Measurements from ENCODE around the gene ATPAF2. TPM values are rescaled to one million over a fixed set of nuclear protein-coding genes. Genes with fewer than 3 reads are reported as not detected.

The ATPAF2 gene
- total RNA-seq, result 49.5 TPM

DNA sequence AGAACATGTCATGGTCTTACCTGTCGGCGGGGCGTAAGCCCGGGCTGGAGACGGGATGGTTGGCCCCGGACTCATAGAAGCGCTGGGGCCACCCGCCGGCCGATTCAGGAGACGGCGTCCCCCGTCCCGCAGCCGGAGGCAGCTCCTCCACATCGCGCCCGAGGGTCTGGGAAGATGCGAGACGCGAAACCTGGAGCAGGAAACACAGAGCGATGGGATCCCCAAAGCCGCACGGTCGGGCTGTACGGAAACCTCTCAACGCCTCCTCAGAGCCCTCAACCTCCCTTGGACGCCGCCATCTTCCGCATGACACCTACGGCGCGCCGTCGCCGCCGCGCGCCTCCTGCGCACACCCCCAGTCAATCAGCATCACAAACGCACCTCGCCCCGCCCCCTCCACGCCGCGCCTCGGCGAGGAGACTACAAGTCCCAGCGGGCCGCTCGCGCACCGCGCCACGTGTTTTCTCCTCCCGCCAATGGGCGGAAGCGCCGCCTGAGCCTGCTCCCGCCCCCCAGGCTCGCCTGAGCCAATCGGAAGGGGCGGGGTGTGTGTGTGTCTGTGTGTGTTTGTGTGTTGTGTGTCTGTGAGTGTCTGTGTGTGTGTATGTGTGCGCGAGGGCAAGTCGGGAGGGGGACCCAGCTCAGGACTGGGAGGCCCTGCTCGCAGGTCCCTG, at the start of gene ATPAF2, which contains the start of gene GID4:
Gene ATPAF2 (minus strand): TSS at position 308 of the 674 bp plus-strand sequence. CDS start 155 bp downstream, at position 153.
Gene GID4 (plus strand): TSS at position 548 of the 674 bp plus-strand sequence. CDS start 57 bp downstream, at position 605.

DNA sequence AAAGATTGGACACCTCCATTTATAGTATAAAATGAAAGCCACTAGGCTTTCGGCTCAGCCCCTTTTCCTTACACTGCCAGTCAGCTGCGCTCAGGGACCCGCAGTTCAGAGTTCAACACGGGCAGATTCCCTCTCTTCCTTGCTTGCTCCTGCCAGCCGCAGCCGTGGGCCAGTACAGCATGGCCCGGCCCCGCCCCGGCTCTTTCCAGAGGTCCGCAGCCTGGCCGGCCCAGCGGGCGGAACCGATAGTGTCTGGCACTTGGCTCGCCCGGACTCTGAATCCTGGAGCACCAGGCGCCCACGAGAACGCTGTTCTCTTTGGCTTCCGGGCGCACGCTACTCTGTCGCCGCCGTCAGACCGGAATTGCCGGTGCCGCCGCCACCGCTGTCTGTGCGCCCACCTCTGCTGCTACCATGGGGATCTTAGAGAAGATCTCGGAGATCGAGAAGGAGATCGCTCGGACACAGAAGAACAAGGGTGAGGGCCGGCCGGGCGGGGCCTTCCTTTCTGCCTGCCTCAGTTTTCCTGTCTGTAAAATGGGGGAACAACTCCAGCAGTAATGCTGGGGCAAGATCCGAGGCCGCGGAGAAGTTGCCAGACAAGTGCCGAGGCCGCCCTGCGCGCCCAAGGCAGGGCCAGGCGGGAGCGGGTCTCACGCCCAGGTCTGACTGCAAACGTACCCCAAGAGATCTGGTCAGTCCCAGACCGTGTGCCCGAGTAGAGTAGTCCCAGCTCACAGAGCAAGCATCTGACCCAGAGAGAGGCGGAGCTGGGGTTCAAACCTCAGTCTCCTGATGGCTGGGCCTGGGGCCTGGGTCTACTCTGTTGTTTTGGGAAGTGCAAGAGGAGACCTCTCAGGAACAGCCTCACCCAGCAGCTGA, 48.9 kb upstream of the ATPAF2 start, which contains the start of gene DRG2:
Gene DRG2 (plus strand): TSS at position 339 of the 882 bp plus-strand sequence. CDS start 76 bp downstream, at position 415.

DNA sequence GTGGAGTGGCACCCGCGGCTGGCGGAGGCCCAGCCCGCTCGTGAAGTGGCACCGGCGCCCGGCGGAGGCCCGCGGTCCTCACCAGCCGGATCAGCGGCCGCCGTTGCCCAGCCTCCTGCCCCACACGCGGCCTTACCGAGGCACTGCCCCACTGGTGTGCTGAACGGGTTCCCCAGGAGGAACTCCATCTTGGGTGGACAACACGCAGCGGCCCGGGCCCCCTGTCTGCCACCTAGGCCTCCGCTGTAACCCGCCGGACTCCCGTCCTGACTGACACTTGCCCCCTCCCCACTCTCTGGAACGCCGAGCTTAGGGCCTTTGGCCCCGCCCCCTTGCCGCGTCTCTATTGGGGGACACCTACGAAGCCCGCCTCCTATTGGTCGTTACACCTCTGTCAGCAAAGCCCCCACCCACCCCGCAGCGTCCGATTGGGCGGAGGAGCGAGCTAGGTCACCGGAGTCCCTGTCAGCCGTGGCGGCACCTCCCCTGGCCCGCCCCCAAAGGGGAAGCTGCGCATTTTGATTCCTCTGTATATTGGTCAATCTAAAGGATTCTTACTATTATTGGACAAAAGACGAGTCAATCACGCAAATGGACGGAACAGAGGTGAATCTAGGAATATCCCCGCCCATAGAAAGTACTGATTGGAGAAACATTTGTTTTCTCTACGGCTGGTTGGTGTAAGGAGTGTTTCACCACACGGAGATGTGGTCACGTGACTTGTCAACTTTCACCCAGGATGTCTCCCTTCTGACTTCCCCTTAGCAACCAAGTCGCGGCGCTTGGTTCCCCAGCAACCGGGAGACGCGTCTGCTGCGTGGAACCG, 66.6 kb downstream of the ATPAF2 start, which contains the start of the genes DRC3 and TOM1L2:
Gene DRC3 (plus strand): TSS at position 737 of the 826 bp plus-strand sequence. CDS start 4,737 bp downstream, outside the sequence.
Gene TOM1L2 (minus strand): TSS at position 275 of the 826 bp plus-strand sequence. CDS start 87 bp downstream, at position 188.

Other genes with a start within 250 kb of the ATPAF2 start
- gene SREBF1, start 202.2 kb downstream of the ATPAF2 start, total RNA-seq, result 30.0 TPM
- 49.1 TPM for gene TOM1L2, start 66.8 kb downstream of the ATPAF2 start, total RNA-seq
- gene DRC3, start 66.3 kb downstream of the ATPAF2 start, total RNA-seq, result 5.0 TPM
- 8.8 TPM for gene GID4, start 240 bp upstream of the ATPAF2 start, total RNA-seq
- 26.3 TPM for gene DRG2, start 48.8 kb upstream of the ATPAF2 start, total RNA-seq
- gene MYO15A, start 69.6 kb upstream of the ATPAF2 start, total RNA-seq, result 9.4 TPM
- gene ALKBH5, start 144.7 kb upstream of the ATPAF2 start, total RNA-seq, result 52.3 TPM
- 43.2 TPM for gene LLGL1, start 186.5 kb upstream of the ATPAF2 start, total RNA-seq
- gene FLII, start 219.6 kb upstream of the ATPAF2 start, total RNA-seq, result 91.1 TPM
- gene MIEF2, start 221.5 kb upstream of the ATPAF2 start, total RNA-seq, result 30.7 TPM

Data from parietal lobe (tissue), 1 donor.